ENCODE measurements around the gene INSYN2B.

DNA sequence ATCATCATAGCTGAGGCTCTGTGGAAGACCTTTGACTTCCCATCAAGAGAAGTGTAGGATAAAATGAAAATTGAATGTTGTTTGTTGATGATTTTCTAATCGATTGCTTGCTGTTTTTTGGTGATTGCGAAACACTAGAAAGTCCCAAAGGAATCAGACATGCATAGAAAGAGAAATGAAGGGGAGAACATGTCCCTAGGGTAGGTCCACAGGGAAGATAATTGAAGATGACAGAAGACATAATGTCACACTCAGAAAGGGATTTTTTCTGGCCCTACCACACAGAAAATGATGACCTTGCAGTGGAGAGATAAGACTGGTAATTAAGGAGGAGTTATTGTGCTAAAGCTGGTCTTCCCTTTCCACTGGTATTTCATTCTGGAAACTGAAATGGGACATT lies 62.8 kb downstream of the INSYN2B start:
- TF ChIP-seq, protein P1, sequence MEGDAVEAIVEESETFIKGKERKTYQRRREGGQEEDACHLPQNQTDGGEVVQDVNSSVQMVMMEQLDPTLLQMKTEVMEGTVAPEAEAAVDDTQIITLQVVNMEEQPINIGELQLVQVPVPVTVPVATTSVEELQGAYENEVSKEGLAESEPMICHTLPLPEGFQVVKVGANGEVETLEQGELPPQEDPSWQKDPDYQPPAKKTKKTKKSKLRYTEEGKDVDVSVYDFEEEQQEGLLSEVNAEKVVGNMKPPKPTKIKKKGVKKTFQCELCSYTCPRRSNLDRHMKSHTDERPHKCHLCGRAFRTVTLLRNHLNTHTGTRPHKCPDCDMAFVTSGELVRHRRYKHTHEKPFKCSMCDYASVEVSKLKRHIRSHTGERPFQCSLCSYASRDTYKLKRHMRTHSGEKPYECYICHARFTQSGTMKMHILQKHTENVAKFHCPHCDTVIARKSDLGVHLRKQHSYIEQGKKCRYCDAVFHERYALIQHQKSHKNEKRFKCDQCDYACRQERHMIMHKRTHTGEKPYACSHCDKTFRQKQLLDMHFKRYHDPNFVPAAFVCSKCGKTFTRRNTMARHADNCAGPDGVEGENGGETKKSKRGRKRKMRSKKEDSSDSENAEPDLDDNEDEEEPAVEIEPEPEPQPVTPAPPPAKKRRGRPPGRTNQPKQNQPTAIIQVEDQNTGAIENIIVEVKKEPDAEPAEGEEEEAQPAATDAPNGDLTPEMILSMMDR (IDR thresholded peaks at IDR 0.05), result no peak
- no peak for TF ChIP-seq POLR2A (IDR thresholded peaks at IDR 0.05)
